NT2/D1 (cell line): ENCODE results near the gene OTOP2.
A peak's percentile ranks its signal among the peaks of the same experiment; 100 is the strongest.
"Not testable (repeated sequence)": the region's sequence is repeated elsewhere in the genome, so short reads cannot be mapped to it uniquely, and the experiment has no call there.

Experiments used
- DNase-seq: peaks from one replicate; pipeline ENCODE4 v3.0.0-alpha.2; 2011; ENCODE audit warnings: low read depth, low spot score
- H3K27me3 ChIP-seq: 2 replicates; pipeline ENCODE4 v1.6.0; 2011; ENCODE audit warnings: mild to moderate bottlenecking; ENCODE audit not compliant: insufficient read length, insufficient read depth
- H3K36me3 ChIP-seq: 2 replicates; pipeline ENCODE4 v1.6.1; 2011; ENCODE audit warnings: mild to moderate bottlenecking, low read length, mixed read lengths; ENCODE audit not compliant: insufficient read depth, insufficient read length
- H3K4me1 ChIP-seq: 2 replicates; pipeline ENCODE4 v1.5.1; 2011; ENCODE audit not compliant: insufficient read depth, insufficient read length
- H3K4me3 ChIP-seq: 2 replicates; pipeline ENCODE4 v1.5.1; 2011; ENCODE audit warnings: low read depth; ENCODE audit not compliant: insufficient read length
- H3K9ac ChIP-seq: 2 replicates; pipeline ENCODE4 v1.6.0; 2011; ENCODE audit warnings: low read depth; ENCODE audit not compliant: insufficient read length
- H3K9me3 ChIP-seq: 2 replicates; pipeline ENCODE4 v1.5.1; 2011; ENCODE audit warnings: mild to moderate bottlenecking, low read length; ENCODE audit not compliant: insufficient read depth
- SUZ12 ChIP-seq: IDR thresholded peaks from 2 replicates; pipeline ENCODE4 v1.6.1; 2011; ENCODE audit not compliant: insufficient read length, insufficient read depth; ENCODE audit errors: extremely low read depth
- YY1 ChIP-seq: IDR thresholded peaks from 2 replicates; pipeline ENCODE4 v1.6.1; 2011; ENCODE audit not compliant: insufficient read length, insufficient read depth
- ZNF274 ChIP-seq: IDR thresholded peaks from 2 replicates; pipeline ENCODE4 v1.6.1; 2011; ENCODE audit warnings: mild to moderate bottlenecking, low read depth, low read length

Gene OTOP2

DNA sequence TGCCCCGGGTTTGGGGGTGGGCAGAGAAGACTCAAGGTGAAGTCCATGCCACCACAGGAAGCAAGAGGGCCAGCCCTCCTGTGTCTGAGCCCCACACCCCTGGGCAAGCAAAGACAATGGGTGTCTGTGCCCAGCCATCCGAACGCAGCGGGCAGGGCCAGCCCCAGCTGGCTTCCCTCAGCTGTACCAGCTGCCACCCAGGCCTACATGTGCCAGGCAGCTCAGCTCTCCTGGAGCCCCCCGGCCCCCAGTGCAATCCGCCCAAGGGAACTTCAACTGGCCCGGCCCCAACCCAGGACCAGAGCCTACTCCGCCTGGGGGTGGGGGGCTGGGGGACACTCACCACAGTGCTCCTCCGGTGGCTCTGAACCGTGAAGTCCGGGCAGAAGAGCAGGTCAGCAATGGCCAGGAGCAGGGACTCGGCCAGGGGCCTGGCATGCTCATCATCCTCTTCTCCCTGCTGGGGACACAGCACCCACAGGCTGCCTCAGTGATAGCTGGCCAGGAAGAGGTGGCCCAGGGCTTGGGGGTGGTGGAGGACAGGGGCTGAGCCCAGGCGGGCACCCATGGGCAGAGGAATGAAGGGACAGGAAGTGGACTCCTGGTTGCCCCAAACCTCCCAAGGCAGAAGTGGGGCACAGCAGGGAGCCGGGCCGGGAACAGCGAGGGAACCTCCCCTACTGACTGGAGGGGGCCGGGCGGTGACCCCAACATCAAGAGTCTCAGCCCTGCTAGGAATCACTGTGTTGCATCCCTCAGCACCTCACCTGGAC is 38.7 kb downstream of the OTOP2 start:
- no peak for TF ChIP-seq YY1
- no peak for TF ChIP-seq SUZ12
- no peak for TF ChIP-seq ZNF274
- no peaks in the 10 kb centered on the region for H3K36me3 ChIP-seq
- H3K9ac ChIP-seq: no peak overlapping the region
- peaks cover 6% of the 10 kb centered on the region for H3K4me1 ChIP-seq
- peaks cover 26% of the 10 kb centered on the region for H3K27me3 ChIP-seq
- H3K4me3 ChIP-seq: no peak overlapping the region
- H3K9me3 ChIP-seq: no peaks in the 10 kb centered on the region
- no peak for DNase-seq

DNA sequence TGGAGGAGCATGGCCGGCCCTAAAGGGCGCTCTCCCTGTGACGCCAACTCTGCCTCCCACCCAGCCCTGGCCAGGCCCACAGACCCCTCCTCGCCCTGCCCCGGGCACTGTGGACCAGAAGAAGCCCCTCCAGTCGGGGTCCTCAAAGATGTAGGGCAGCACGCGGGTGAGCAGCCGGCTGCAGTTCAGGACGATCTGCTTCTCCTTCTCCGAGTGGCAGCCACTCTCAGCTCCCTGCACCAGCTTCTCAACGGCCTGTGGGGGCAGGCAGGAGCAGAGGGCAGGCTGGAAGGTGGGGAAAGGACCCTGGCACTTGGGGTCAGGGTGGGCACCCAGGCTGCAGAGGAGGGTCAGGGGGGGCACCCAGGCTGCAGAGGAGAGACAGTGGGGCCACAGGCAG is 39.6 kb downstream of the OTOP2 start:
- no peak for TF ChIP-seq YY1
- no peak for TF ChIP-seq ZNF274

DNA sequence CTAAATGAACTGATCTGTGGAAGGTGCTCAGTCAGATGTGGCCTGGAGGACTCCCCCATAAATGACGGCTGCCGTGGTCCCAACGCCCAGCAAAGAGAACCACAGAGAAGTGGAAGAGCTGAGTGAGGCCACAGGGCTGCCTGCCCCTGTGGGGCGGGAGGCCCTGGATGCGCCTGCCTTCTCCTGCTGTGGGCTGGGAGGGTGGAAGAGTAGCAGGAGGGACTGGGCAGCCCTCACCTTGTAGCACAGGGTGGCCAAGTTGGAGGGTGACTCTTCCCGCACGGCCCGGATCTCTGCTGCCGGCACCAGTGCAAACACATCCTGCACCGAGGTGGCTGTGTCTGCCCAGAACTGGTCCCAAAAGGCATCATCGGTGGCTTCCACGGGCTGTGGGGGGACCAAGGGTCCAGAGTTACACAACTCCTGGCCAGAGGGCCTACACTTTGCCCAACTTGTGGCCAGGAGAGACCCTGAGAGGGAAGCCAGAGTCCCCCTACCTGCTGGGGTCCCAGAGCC is 40.2 kb downstream of the OTOP2 start:
- Histone ChIP-seq H3K27me3 (peaks cover 13% of the 10 kb centered on the region), H3K4me1 (peaks cover 6% of the 10 kb centered on the region), H3K36me3 (no peaks in the 10 kb centered on the region), H3K9ac (no peak overlapping the region), H3K9me3 (no peaks in the 10 kb centered on the region), H3K4me3 (no peak overlapping the region)
- TF ChIP-seq YY1 (no peak), ZNF274 (no peak), SUZ12 (no peak)
- DNase-seq: no peak

More for the DNA sequence above, 39.6 kb downstream of the OTOP2 start:
- no peak overlapping the region for H3K4me3 ChIP-seq
- no peak for DNase-seq
- peaks cover 6% of the 10 kb centered on the region for H3K4me1 ChIP-seq
- no peaks in the 10 kb centered on the region for H3K9me3 ChIP-seq
- no peaks in the 10 kb centered on the region for H3K36me3 ChIP-seq
- H3K27me3 ChIP-seq: peaks cover 19% of the 10 kb centered on the region
- H3K9ac ChIP-seq: peak overlapping the region; percentile 44

DNA sequence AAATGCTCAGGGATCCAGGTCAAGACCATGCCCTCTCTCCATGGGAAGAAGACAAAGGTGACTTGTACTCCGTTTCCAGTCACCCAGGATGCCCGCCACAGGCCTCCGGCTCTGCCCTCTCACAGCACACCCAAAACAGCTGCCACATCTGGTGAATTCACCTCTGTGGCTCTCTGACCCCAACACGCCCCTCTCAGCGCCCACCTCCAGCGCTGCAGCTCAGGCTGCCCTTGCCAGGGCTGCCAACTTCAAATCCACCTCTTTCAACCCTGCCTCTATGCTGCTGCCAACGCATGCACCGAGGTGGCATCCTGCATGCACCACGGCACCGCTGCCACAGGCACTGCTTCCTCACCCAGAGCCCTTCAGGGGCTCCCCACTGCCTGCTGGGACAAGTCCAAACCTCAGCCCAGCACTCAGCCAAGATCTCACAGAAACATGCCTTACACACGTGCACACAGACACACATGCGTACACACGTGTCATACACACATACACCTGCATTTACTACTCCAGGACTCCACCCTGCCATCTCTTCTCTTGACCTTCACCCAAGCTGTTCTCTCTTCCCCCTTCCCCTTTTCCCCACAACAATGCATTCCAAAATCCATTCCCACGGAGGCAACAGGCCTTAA is 41.0 kb downstream of the OTOP2 start:
- Histone ChIP-seq H3K9me3 (no peaks in the 10 kb centered on the region), H3K9ac (no peak overlapping the region), H3K36me3 (no peaks in the 10 kb centered on the region), H3K27me3 (peaks cover 7% of the 10 kb centered on the region), H3K4me3 (no peak overlapping the region), H3K4me1 (peaks cover 6% of the 10 kb centered on the region)
- DNase-seq: no peak
- no peak for TF ChIP-seq YY1
- no peak for TF ChIP-seq SUZ12
- TF ChIP-seq ZNF274: no peak

DNA sequence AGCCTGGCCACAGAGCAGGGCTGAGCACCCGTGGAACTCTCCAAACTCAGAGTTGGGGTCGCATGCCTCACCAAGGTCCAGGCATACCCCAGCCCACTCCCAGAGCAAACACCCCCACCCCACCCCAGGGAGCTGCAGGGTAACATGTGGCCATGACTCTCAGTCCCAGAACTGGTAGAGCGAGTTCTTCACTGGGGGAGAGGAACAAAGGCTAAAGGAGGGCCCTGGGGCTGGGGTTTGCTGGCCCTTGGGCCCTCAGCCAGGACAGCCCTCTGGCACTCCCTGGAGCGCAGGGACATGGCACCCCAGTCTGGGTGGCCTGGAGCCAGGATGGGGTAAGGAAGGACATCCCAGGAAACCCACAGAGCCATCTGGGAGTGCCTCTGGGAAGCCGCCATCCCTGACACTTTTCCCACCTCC is 44.3 kb downstream of the OTOP2 start:
- Histone ChIP-seq H3K9me3 (no peaks in the 10 kb centered on the region), H3K4me1 (peaks cover 7% of the 10 kb centered on the region), H3K27me3 (peaks cover 33% of the 10 kb centered on the region), H3K9ac (no peak overlapping the region), H3K4me3 (no peak overlapping the region), H3K36me3 (no peaks in the 10 kb centered on the region)
- no peak for DNase-seq
- no peak for TF ChIP-seq SUZ12
- no peak for TF ChIP-seq YY1
- no peak for TF ChIP-seq ZNF274

DNA sequence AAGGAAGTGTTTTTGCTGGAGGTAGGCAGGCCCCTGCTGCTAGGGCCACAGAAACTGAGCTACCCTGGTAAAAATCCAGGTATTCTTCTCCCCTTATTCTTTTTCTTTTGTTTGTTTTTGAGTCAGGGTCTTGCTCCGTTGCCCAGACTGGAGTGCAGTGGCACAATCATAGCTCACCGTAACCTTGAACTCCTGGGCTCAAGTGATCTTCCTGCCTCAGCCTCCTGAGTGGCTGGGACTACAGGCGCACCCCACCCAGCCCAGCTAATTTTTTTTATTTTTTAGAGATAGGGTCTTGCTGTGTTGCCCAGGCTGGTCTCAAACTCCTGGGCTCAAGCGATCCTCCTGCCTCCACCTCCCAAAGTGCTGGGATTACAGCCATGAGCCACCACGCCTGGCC is 45.4 kb downstream of the OTOP2 start:
- not testable (repeated sequence) for H3K9me3 ChIP-seq, H3K9ac ChIP-seq, DNase-seq, H3K4me1 ChIP-seq, H3K4me3 ChIP-seq, H3K36me3 ChIP-seq
- H3K27me3 ChIP-seq: peaks cover 44% of the 10 kb centered on the region

DNA sequence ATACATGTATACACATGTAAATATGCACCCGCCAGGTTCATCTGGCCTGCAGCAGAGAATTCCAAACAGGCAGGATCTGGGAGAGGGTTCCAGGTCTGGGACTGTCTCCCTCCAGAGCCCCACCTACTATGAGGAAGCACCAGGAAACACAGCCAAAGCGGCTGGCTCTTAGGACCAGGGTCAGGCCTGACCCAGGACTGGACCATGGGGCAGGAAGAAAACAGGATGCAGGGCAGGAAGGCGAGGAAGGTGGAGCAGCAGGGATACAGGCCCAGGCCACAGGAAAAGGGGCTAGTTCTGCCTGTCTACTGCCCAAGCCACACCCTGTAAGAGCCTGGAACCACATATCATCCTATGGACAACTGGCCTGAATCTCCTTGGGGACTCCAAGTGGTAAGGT is 46.3 kb downstream of the OTOP2 start:
- H3K9me3 ChIP-seq: no peaks in the 10 kb centered on the region
- no peak overlapping the region for H3K4me3 ChIP-seq
- TF ChIP-seq ZNF274: no peak
- no peak for TF ChIP-seq YY1
- no peak for TF ChIP-seq SUZ12
- H3K4me1 ChIP-seq: peaks cover 7% of the 10 kb centered on the region
- DNase-seq: no peak
- no peak overlapping the region for H3K9ac ChIP-seq
- no peaks in the 10 kb centered on the region for H3K36me3 ChIP-seq
- H3K27me3 ChIP-seq: peaks cover 53% of the 10 kb centered on the region
